HepG2 (cell line): ENCODE measurements around the gene SYNJ2. TPM values are rescaled to one million over a fixed set of nuclear protein-coding genes. Genes with fewer than 3 reads are reported as not detected.

Experiments
- NFKBIZ ChIP-seq: IDR thresholded peaks from 2 replicates; pipeline ENCODE4 v1.6.1; 2018; ENCODE audit warnings: missing genetic modification reagents, missing compliant biosample characterization
- NR2F6 ChIP-seq, 2 experiments: IDR thresholded peaks; 2 replicates each; pipeline ENCODE4 v1.6.1; 2016; ENCODE audit warnings: antibody characterized with exemption in 1 of 2, mild to moderate bottlenecking in 1 of 2
- RBAK ChIP-seq: sonication (generic); formaldehyde crosslinking; IDR thresholded peaks from 2 replicates; pipeline ENCODE4 v1.5.1; 2020; ENCODE audit warnings: mild to moderate bottlenecking, missing genetic modification reagents
- RBM39 ChIP-seq: fragments of 200-400 bp; formaldehyde crosslinking; IDR thresholded peaks from one replicate; pipeline ENCODE4 v1.6.1; 2018; ENCODE audit warnings: antibody characterized with exemption, mild to moderate bottlenecking, low read depth, low read length; ENCODE audit not compliant: poor library complexity, severe bottlenecking
- SIX1 ChIP-seq: sonication (generic); formaldehyde crosslinking; IDR thresholded peaks from 2 replicates; pipeline ENCODE4 v1.4.0; 2020; ENCODE audit warnings: missing genetic modification reagents, borderline replicate concordance
- SNAI1 ChIP-seq: sonication (generic); formaldehyde crosslinking; IDR thresholded peaks from 2 replicates; pipeline ENCODE4 v1.5.0; 2020; ENCODE audit warnings: mild to moderate bottlenecking, missing genetic modification reagents, borderline replicate concordance
- TARDBP ChIP-seq: sonication (generic); formaldehyde crosslinking; IDR thresholded peaks from 2 replicates; pipeline ENCODE4 v1.8.0; 2022; ENCODE audit warnings: mild to moderate bottlenecking, missing genetic modification reagents
- TBL1XR1 ChIP-seq: fragments of 150-350 bp; IDR thresholded peaks from 2 replicates; pipeline ENCODE4 v1.6.1; 2014; ENCODE audit warnings: borderline replicate concordance, low read length; ENCODE audit not compliant: partially characterized antibody
- U2AF1 ChIP-seq: fragments of 200-400 bp; formaldehyde crosslinking; optimal IDR thresholded peaks from 2 replicates; pipeline ENCODE3; 2017; ENCODE audit warnings: mild to moderate bottlenecking, low read depth, low read length
- ZBTB40 ChIP-seq, 2 experiments: fragments of 450-650 bp in 1 of 2; sonication (generic) in 1 of 2; formaldehyde crosslinking in 1 of 2; IDR thresholded peaks; 2 replicates each; pipeline versions ENCODE4 v1.6.1 to v1.8.0; 2016 to 2022; ENCODE audit warnings: antibody characterized with exemption in 1 of 2, mild to moderate bottlenecking in 1 of 2, missing genetic modification reagents in 1 of 2
- ZFP82 ChIP-seq: sonication (generic); formaldehyde crosslinking; IDR thresholded peaks from 2 replicates; pipeline ENCODE4 v1.5.1; 2020; ENCODE audit warnings: mild to moderate bottlenecking, missing genetic modification reagents, borderline replicate concordance
- ZNF260 ChIP-seq: sonication (generic); formaldehyde crosslinking; IDR thresholded peaks from 2 replicates; pipeline ENCODE4 v1.4.0; 2020; ENCODE audit warnings: missing genetic modification reagents, low read depth, mild to moderate bottlenecking, borderline replicate concordance
- ZNF574 ChIP-seq: sonication (generic); formaldehyde crosslinking; IDR thresholded peaks from 2 replicates; pipeline ENCODE4 v1.4.0; 2020; ENCODE audit warnings: missing genetic modification reagents
- ZNF747 ChIP-seq: sonication (generic); formaldehyde crosslinking; IDR thresholded peaks from 2 replicates; pipeline ENCODE4 v1.8.1; 2023; ENCODE audit warnings: missing genetic modification reagents, mild to moderate bottlenecking, borderline replicate concordance
- polyA plus RNA-seq, 8 experiments: library from polyadenylated mRNA; depleted of rRNA in 3 of 8; stranded (reverse) in 7 of 8; unstranded in 1 of 8; fragments of >200 nt; fragmentation: Illumina TruSeq in 4 of 8; extraction: Trizol in 4 of 8; gene quantifications; 2 replicates each; pipeline versions ENCODE4 v1.2.1 to v1.2.3, GENCODE V29; 2011 to 2016; ENCODE audit warnings: low read depth in 4 of 8, missing spikeins in 1 of 8, mixed read lengths in 1 of 8; ENCODE audit not compliant: insufficient read depth in 1 of 8
- total RNA-seq, 5 experiments: library from RNA; depleted of rRNA; stranded (reverse); fragments of >200 nt; fragmentation: Illumina TruSeq; extraction: Trizol; gene quantifications; 2 replicates each; pipeline ENCODE4 v1.2.3, GENCODE V29; 2016; ENCODE audit warnings: low read depth in 1 of 5
- TF ChIP-seq, protein P1 (sequence below): IDR thresholded peaks from 2 replicates; pipeline ENCODE4 v1.6.1; 2016; ENCODE audit warnings: missing compliant biosample characterization, missing genetic modification reagents, borderline replicate concordance

SYNJ2 gene
- total and polyA plus RNA-seq, 2 of the 13 experiments (the other 11 are each of a cell fraction or from before 2014, with no cell fraction given) = 39.1 to 57.6 TPM

GRCh38 chr6:157981132-157981394 is 600 bp upstream of the SYNJ2 start (continued):
- no peak for TF ChIP-seq RBAK (CRISPR knock-in tag)
- no peak for TF ChIP-seq ZNF747 (CRISPR knock-in tag)
- TF ChIP-seq NR2F6 (IDR thresholded peaks at IDR 0.05) = no peak
- TF ChIP-seq NR2F6 (CRISPR knock-in tag; IDR thresholded peaks at IDR 0.05) = no peak
- TF ChIP-seq U2AF1 = no peak
- TF ChIP-seq TBL1XR1 = no peak
- TF ChIP-seq SNAI1 (CRISPR knock-in tag) = no peak
- TF ChIP-seq, protein P1, sequence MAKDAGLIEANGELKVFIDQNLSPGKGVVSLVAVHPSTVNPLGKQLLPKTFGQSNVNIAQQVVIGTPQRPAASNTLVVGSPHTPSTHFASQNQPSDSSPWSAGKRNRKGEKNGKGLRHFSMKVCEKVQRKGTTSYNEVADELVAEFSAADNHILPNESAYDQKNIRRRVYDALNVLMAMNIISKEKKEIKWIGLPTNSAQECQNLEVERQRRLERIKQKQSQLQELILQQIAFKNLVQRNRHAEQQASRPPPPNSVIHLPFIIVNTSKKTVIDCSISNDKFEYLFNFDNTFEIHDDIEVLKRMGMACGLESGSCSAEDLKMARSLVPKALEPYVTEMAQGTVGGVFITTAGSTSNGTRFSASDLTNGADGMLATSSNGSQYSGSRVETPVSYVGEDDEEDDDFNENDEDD (CRISPR knock-in tag) = peak; percentile 7; the same call in 1 of the 2 replicates
- no peak for TF ChIP-seq ZNF260 (CRISPR knock-in tag)
- TF ChIP-seq RBM39 = no peak
- TF ChIP-seq ZBTB40 (IDR thresholded peaks at IDR 0.05) = no peak
- TF ChIP-seq ZBTB40 (CRISPR knock-in tag; IDR thresholded peaks at IDR 0.05) = no peak
- TF ChIP-seq TARDBP (CRISPR knock-in tag) = no peak
- TF ChIP-seq NFKBIZ (CRISPR knock-in tag) = no peak
- no peak for TF ChIP-seq SIX1 (CRISPR knock-in tag)
- TF ChIP-seq ZFP82 (CRISPR knock-in tag) = no peak
- TF ChIP-seq ZNF574 (CRISPR knock-in tag) = no peak
